WTC11 (cell line): ENCODE measurements around the gene ZNF91. TPM values are rescaled to one million over a fixed set of nuclear protein-coding genes. Genes with fewer than 3 reads are reported as not detected.
A peak's percentile ranks its signal among the peaks of the same experiment; 100 is the strongest.

ENCODE experiments used
- ELF4 ChIP-seq: sonication (generic); formaldehyde crosslinking; IDR thresholded peaks from 2 replicates; pipeline ENCODE4 v1.8.1; 2022; ENCODE audit warnings: low read depth, mild to moderate bottlenecking, moderate library complexity, missing genetic modification reagents
- ETV6 ChIP-seq: sonication (generic); formaldehyde crosslinking; IDR thresholded peaks from 2 replicates; pipeline ENCODE4 v1.8.1; 2022; ENCODE audit warnings: mild to moderate bottlenecking, missing genetic modification reagents
- FOXK1 ChIP-seq: sonication (generic); formaldehyde crosslinking; IDR thresholded peaks from 2 replicates; pipeline ENCODE4 v1.8.0; 2022; ENCODE audit warnings: mild to moderate bottlenecking, moderate library complexity, missing genetic modification reagents
- HMGA2 ChIP-seq: fragments of 250-450 bp; sonication (Bioruptor Pico); IDR thresholded peaks from 2 replicates; pipeline ENCODE4 v1.4.0; 2021; ENCODE audit warnings: mild to moderate bottlenecking, moderate library complexity
- JAZF1 ChIP-seq: fragments of 250-450 bp; sonication (Bioruptor Pico); IDR thresholded peaks from 2 replicates; pipeline ENCODE4 v1.9.0; 2021; ENCODE audit warnings: moderate library complexity, mild to moderate bottlenecking, inconsistent platforms
- OVOL2 ChIP-seq: fragments of 250-450 bp; sonication (Bioruptor Pico); IDR thresholded peaks from 2 replicates; pipeline ENCODE4 v1.9.0; 2021; ENCODE audit warnings: mild to moderate bottlenecking, borderline replicate concordance
- RELA ChIP-seq: sonication (generic); formaldehyde crosslinking; IDR thresholded peaks from 2 replicates; pipeline ENCODE4 v1.8.1; 2022; ENCODE audit warnings: missing genetic modification reagents, mild to moderate bottlenecking, borderline replicate concordance
- SMAD4 ChIP-seq: sonication (generic); formaldehyde crosslinking; IDR thresholded peaks from 2 replicates; pipeline ENCODE4 v1.8.0; 2022; ENCODE audit warnings: mild to moderate bottlenecking, missing genetic modification reagents
- SOX15 ChIP-seq: fragments of 250-450 bp; sonication (Bioruptor Pico); IDR thresholded peaks from 2 replicates; pipeline ENCODE4 v1.9.0; 2021; ENCODE audit warnings: mild to moderate bottlenecking
- SP1 ChIP-seq: sonication (generic); formaldehyde crosslinking; conservative IDR thresholded peaks from 2 replicates; pipeline ENCODE4 v1.8.1; 2022; ENCODE audit warnings: missing genetic modification reagents
- TEAD4 ChIP-seq: sonication (generic); formaldehyde crosslinking; IDR thresholded peaks from 2 replicates; pipeline ENCODE4 v1.8.0; 2022; ENCODE audit warnings: mild to moderate bottlenecking, missing genetic modification reagents
- ZNF138 ChIP-seq: sonication (generic); formaldehyde crosslinking; conservative IDR thresholded peaks from 2 replicates; pipeline ENCODE4 v1.8.1; 2022; ENCODE audit warnings: mild to moderate bottlenecking, moderate library complexity, missing genetic modification reagents
- ZNF263 ChIP-seq: sonication (generic); formaldehyde crosslinking; IDR thresholded peaks from 2 replicates; pipeline ENCODE4 v1.8.1; 2022; ENCODE audit warnings: low read depth, mild to moderate bottlenecking, moderate library complexity, missing genetic modification reagents
- ZNF671 ChIP-seq: fragments of 250-450 bp; sonication (Bioruptor Pico); IDR thresholded peaks from 2 replicates; pipeline ENCODE4 v1.8.0; 2021; ENCODE audit warnings: mild to moderate bottlenecking
- total RNA-seq: library from RNA; stranded (reverse); gene quantifications from 3 replicates; pipeline ENCODE4 v1.2.3, GENCODE V29; 2021
- TF ChIP-seq, protein P1 (sequence below): sonication (generic); formaldehyde crosslinking; IDR thresholded peaks from 2 replicates; pipeline ENCODE4 v1.8.1; 2023; ENCODE audit warnings: mild to moderate bottlenecking, missing genetic modification reagents, moderate library complexity
- TF ChIP-seq, protein P2 (sequence below): fragments of 250-450 bp; sonication (Bioruptor Pico); IDR thresholded peaks from 2 replicates; pipeline ENCODE4 v1.8.0; 2021; ENCODE audit warnings: mild to moderate bottlenecking
- TF ChIP-seq, protein P3 (sequence below): sonication (generic); formaldehyde crosslinking; IDR thresholded peaks from 2 replicates; pipeline ENCODE4 v1.8.1; 2022; ENCODE audit warnings: mild to moderate bottlenecking, missing genetic modification reagents, moderate library complexity, borderline replicate concordance
- TF ChIP-seq, protein P4 (sequence below): fragments of 250-450 bp; sonication (Bioruptor Pico); IDR thresholded peaks from 2 replicates; pipeline ENCODE4 v1.9.0; 2021; ENCODE audit warnings: mild to moderate bottlenecking, borderline replicate concordance
- TF ChIP-seq, protein P5 (sequence below): sonication (generic); formaldehyde crosslinking; IDR thresholded peaks from 2 replicates; pipeline ENCODE4 v1.8.1; 2023; ENCODE audit warnings: mild to moderate bottlenecking, missing genetic modification reagents, borderline replicate concordance
- TF ChIP-seq, protein P6 (sequence below): sonication (generic); formaldehyde crosslinking; IDR thresholded peaks from 2 replicates; pipeline ENCODE4 v1.8.1; 2022; ENCODE audit warnings: missing genetic modification reagents, borderline replicate concordance
- TF ChIP-seq, protein P7 (sequence below): sonication (generic); formaldehyde crosslinking; IDR thresholded peaks from 2 replicates; pipeline ENCODE4 v1.8.0; 2022; ENCODE audit warnings: mild to moderate bottlenecking, missing genetic modification reagents
- TF ChIP-seq, protein P8 (sequence below): fragments of 200-600 bp; IDR thresholded peaks from 2 replicates; pipeline ENCODE4 v1.8.0; 2022; ENCODE audit warnings: antibody characterized with exemption
- TF ChIP-seq, protein P9 (sequence below): sonication (generic); formaldehyde crosslinking; conservative IDR thresholded peaks from 2 replicates; pipeline ENCODE4 v1.8.1; 2022; ENCODE audit warnings: mild to moderate bottlenecking, missing genetic modification reagents

ZNF91 gene
- total RNA-seq, 1 experiment from 2014 or later: 40.3 TPM

DNA sequence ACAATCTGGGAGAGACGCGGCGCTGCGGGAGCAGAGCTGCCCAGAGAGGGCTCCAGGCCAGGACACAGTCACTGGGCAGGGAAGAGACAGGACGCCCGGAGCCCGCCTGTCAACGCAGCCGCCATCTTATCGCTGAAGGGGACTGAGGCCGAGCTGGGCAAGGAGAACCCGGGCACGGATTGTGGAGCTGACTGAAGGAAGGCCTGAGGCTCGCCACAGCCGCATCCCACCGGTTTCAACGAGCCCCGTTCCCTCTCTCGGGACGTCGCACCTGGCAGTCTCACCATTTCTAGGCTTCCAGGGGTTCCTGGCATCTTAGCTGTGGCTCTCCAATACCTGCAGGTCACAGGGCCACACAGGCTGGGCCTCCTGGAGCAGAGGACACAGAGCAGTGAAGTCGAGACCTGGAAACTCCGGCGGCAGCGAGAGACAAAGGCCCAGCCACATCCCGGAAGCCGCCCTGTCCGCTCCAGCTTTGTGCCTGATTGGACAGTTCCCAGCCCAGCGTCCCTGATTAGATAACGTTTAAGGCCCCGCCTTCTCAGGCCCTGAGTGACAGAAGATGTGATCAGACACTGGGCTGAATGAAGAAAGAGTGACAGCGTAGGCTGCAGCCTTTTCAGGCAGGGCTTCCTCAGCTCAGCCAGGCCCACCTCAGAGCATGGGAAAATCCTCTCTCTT, at the start of gene ZNF91 (continued):
- TF ChIP-seq RELA: no peak
- TF ChIP-seq ZNF138: no peak
- TF ChIP-seq, protein P1, sequence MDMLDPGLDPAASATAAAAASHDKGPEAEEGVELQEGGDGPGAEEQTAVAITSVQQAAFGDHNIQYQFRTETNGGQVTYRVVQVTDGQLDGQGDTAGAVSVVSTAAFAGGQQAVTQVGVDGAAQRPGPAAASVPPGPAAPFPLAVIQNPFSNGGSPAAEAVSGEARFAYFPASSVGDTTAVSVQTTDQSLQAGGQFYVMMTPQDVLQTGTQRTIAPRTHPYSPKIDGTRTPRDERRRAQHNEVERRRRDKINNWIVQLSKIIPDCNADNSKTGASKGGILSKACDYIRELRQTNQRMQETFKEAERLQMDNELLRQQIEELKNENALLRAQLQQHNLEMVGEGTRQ: 0 out of 2 replicates have a peak, but pooled peaks have one; percentile 18
- no peak for TF ChIP-seq HMGA2 (CRISPR knock-in tag)
- TF ChIP-seq JAZF1 (CRISPR knock-in tag): no peak
- TF ChIP-seq, protein P2, sequence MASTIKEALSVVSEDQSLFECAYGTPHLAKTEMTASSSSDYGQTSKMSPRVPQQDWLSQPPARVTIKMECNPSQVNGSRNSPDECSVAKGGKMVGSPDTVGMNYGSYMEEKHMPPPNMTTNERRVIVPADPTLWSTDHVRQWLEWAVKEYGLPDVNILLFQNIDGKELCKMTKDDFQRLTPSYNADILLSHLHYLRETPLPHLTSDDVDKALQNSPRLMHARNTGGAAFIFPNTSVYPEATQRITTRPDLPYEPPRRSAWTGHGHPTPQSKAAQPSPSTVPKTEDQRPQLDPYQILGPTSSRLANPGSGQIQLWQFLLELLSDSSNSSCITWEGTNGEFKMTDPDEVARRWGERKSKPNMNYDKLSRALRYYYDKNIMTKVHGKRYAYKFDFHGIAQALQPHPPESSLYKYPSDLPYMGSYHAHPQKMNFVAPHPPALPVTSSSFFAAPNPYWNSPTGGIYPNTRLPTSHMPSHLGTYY: no peak
- TF ChIP-seq ETV6: 0 out of 2 replicates have a peak, but pooled peaks have one; percentile 36
- no peak for TF ChIP-seq TEAD4
- no peak for TF ChIP-seq ZNF263 (CRISPR knock-in tag)
- TF ChIP-seq FOXK1: no peak
- TF ChIP-seq SMAD4 (CRISPR knock-in tag): no peak
- TF ChIP-seq, protein P3, sequence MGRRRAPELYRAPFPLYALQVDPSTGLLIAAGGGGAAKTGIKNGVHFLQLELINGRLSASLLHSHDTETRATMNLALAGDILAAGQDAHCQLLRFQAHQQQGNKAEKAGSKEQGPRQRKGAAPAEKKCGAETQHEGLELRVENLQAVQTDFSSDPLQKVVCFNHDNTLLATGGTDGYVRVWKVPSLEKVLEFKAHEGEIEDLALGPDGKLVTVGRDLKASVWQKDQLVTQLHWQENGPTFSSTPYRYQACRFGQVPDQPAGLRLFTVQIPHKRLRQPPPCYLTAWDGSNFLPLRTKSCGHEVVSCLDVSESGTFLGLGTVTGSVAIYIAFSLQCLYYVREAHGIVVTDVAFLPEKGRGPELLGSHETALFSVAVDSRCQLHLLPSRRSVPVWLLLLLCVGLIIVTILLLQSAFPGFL (CRISPR knock-in tag): no peak
- TF ChIP-seq SOX15 (CRISPR knock-in tag): no peak
- TF ChIP-seq, protein P4, sequence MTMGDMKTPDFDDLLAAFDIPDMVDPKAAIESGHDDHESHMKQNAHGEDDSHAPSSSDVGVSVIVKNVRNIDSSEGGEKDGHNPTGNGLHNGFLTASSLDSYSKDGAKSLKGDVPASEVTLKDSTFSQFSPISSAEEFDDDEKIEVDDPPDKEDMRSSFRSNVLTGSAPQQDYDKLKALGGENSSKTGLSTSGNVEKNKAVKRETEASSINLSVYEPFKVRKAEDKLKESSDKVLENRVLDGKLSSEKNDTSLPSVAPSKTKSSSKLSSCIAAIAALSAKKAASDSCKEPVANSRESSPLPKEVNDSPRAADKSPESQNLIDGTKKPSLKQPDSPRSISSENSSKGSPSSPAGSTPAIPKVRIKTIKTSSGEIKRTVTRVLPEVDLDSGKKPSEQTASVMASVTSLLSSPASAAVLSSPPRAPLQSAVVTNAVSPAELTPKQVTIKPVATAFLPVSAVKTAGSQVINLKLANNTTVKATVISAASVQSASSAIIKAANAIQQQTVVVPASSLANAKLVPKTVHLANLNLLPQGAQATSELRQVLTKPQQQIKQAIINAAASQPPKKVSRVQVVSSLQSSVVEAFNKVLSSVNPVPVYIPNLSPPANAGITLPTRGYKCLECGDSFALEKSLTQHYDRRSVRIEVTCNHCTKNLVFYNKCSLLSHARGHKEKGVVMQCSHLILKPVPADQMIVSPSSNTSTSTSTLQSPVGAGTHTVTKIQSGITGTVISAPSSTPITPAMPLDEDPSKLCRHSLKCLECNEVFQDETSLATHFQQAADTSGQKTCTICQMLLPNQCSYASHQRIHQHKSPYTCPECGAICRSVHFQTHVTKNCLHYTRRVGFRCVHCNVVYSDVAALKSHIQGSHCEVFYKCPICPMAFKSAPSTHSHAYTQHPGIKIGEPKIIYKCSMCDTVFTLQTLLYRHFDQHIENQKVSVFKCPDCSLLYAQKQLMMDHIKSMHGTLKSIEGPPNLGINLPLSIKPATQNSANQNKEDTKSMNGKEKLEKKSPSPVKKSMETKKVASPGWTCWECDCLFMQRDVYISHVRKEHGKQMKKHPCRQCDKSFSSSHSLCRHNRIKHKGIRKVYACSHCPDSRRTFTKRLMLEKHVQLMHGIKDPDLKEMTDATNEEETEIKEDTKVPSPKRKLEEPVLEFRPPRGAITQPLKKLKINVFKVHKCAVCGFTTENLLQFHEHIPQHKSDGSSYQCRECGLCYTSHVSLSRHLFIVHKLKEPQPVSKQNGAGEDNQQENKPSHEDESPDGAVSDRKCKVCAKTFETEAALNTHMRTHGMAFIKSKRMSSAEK (CRISPR knock-in tag): no peak
- TF ChIP-seq, protein P5, sequence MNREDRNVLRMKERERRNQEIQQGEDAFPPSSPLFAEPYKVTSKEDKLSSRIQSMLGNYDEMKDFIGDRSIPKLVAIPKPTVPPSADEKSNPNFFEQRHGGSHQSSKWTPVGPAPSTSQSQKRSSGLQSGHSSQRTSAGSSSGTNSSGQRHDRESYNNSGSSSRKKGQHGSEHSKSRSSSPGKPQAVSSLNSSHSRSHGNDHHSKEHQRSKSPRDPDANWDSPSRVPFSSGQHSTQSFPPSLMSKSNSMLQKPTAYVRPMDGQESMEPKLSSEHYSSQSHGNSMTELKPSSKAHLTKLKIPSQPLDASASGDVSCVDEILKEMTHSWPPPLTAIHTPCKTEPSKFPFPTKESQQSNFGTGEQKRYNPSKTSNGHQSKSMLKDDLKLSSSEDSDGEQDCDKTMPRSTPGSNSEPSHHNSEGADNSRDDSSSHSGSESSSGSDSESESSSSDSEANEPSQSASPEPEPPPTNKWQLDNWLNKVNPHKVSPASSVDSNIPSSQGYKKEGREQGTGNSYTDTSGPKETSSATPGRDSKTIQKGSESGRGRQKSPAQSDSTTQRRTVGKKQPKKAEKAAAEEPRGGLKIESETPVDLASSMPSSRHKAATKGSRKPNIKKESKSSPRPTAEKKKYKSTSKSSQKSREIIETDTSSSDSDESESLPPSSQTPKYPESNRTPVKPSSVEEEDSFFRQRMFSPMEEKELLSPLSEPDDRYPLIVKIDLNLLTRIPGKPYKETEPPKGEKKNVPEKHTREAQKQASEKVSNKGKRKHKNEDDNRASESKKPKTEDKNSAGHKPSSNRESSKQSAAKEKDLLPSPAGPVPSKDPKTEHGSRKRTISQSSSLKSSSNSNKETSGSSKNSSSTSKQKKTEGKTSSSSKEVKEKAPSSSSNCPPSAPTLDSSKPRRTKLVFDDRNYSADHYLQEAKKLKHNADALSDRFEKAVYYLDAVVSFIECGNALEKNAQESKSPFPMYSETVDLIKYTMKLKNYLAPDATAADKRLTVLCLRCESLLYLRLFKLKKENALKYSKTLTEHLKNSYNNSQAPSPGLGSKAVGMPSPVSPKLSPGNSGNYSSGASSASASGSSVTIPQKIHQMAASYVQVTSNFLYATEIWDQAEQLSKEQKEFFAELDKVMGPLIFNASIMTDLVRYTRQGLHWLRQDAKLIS (CRISPR knock-in tag): no peak
- TF ChIP-seq, protein P6, sequence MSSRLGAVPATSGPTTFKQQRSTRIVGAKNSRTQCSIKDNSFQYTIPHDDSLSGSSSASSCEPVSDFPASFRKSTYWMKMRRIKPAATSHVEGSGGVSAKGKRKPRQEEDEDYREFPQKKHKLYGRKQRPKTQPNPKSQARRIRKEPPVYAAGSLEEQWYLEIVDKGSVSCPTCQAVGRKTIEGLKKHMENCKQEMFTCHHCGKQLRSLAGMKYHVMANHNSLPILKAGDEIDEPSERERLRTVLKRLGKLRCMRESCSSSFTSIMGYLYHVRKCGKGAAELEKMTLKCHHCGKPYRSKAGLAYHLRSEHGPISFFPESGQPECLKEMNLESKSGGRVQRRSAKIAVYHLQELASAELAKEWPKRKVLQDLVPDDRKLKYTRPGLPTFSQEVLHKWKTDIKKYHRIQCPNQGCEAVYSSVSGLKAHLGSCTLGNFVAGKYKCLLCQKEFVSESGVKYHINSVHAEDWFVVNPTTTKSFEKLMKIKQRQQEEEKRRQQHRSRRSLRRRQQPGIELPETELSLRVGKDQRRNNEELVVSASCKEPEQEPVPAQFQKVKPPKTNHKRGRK (CRISPR knock-in tag): no peak
- no peak for TF ChIP-seq ELF4 (CRISPR knock-in tag)
- peak; percentile 47 for TF ChIP-seq SP1 (CRISPR knock-in tag)
- TF ChIP-seq, protein P7, sequence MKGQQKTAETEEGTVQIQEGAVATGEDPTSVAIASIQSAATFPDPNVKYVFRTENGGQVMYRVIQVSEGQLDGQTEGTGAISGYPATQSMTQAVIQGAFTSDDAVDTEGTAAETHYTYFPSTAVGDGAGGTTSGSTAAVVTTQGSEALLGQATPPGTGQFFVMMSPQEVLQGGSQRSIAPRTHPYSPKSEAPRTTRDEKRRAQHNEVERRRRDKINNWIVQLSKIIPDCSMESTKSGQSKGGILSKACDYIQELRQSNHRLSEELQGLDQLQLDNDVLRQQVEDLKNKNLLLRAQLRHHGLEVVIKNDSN (CRISPR knock-in tag): no peak
- TF ChIP-seq, protein P8, sequence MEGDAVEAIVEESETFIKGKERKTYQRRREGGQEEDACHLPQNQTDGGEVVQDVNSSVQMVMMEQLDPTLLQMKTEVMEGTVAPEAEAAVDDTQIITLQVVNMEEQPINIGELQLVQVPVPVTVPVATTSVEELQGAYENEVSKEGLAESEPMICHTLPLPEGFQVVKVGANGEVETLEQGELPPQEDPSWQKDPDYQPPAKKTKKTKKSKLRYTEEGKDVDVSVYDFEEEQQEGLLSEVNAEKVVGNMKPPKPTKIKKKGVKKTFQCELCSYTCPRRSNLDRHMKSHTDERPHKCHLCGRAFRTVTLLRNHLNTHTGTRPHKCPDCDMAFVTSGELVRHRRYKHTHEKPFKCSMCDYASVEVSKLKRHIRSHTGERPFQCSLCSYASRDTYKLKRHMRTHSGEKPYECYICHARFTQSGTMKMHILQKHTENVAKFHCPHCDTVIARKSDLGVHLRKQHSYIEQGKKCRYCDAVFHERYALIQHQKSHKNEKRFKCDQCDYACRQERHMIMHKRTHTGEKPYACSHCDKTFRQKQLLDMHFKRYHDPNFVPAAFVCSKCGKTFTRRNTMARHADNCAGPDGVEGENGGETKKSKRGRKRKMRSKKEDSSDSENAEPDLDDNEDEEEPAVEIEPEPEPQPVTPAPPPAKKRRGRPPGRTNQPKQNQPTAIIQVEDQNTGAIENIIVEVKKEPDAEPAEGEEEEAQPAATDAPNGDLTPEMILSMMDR: no peak
- 0 out of 2 replicates have a peak, but pooled peaks have one; percentile 44 for TF ChIP-seq OVOL2 (CRISPR knock-in tag)
- TF ChIP-seq, protein P9, sequence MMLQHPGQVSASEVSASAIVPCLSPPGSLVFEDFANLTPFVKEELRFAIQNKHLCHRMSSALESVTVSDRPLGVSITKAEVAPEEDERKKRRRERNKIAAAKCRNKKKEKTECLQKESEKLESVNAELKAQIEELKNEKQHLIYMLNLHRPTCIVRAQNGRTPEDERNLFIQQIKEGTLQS (CRISPR knock-in tag): no peak
- TF ChIP-seq ZNF671 (CRISPR knock-in tag): 0 out of 2 replicates have a peak, but pooled peaks have one; percentile 32
